Measurements from ENCODE around the gene MEIOB. TPM values are rescaled to one million over a fixed set of nuclear protein-coding genes. Genes with fewer than 3 reads are reported as not detected.
"Not testable (repeated sequence)": the region's sequence is repeated elsewhere in the genome, so short reads cannot be mapped to it uniquely, and the experiment has no call there.

MEIOB gene
- total RNA-seq, 1 donor: 0.54 TPM

- no peak for DNase-seq (ENCODE audit: low read depth in 2 of 3, low spot score in 2 of 3)
These were observed 6.3 kb upstream of the MEIOB start for GRCh38 chr16:1878256-1878655.

DNA sequence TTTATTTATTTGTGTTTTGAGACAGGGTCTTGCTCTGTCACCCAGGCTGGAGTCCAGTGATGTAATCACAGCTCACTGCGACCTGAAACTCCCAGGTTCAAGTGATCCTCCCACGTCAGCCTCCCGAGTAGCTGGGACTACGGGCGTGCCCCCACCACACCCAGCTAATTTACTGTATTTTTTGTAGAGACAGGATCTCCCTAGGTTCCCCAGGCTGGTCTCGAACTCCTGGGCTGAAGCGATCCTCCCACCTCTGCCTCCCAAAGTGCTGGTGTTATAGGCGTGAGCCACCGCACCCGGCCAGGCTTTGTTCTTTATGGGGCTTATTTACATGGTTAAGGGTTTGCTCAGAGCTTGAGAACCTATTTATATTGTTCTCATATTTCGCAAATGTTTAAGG lies 5.8 kb upstream of the MEIOB start:
- no peak for DNase-seq (ENCODE audit: low read depth in 2 of 3, low spot score in 2 of 3)

GRCh38 chr16:1877089-1877488 lies 5.1 kb upstream of the MEIOB start:
- DNase-seq (ENCODE audit: low read depth in 2 of 3, low spot score in 2 of 3): no peak

DNA sequence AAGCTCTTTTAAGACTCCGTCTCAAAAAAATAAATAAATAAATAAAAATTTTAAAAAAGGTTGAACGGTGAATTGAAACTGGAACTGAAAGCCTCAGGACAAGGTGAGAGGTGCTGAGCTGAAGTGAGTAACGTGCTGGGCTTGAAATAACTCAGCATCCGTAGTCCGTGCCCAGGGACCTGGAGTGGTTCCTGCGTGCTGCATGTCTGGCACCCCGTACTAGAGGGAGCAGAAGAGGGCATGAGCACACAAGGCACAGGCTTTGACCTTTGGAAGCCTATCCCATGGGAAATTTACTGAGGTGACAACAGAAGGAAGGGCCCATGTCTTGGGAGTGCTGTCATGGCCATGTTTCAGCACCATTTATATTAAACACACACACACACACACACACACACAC lies 4.5 kb upstream of the MEIOB start:
- no peak for DNase-seq (ENCODE audit: low read depth in 2 of 3, low spot score in 2 of 3)

DNA sequence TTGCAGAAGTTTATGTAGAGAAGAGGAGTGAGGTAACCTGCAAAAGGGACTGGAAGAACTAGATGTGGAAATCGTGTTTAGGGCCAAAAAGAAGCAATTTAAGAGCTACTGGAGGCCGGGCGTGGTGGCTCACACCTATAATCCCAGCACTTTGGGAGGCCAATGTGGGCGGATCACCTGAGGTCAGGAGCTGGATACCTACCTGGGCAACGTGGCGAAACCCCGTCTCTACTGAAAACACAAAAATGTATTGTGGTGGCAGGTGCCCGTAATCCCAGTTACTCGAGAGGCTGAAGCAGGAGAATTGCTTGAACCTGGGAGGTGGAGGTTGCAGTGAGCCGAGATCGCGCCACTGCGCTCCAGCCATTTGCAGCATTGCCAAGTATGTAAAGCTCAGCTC lies 4.1 kb upstream of the MEIOB start:
- DNase-seq (ENCODE audit: low read depth in 2 of 3, low spot score in 2 of 3): not testable (repeated sequence)

GRCh38 chr16:1874854-1875253 lies 2.9 kb upstream of the MEIOB start:
- DNase-seq (ENCODE audit: low read depth in 2 of 3, low spot score in 2 of 3): no peak

GRCh38 chr16:1870365-1871082 lies 1.4 kb downstream of the MEIOB start:
- no peak for DNase-seq (ENCODE audit: low read depth in 2 of 3, low spot score in 2 of 3)

- DNase-seq (ENCODE audit: low read depth in 2 of 3, low spot score in 2 of 3): no peak
These were observed 5.9 kb downstream of the MEIOB start for GRCh38 chr16:1865902-1866690.

DNA sequence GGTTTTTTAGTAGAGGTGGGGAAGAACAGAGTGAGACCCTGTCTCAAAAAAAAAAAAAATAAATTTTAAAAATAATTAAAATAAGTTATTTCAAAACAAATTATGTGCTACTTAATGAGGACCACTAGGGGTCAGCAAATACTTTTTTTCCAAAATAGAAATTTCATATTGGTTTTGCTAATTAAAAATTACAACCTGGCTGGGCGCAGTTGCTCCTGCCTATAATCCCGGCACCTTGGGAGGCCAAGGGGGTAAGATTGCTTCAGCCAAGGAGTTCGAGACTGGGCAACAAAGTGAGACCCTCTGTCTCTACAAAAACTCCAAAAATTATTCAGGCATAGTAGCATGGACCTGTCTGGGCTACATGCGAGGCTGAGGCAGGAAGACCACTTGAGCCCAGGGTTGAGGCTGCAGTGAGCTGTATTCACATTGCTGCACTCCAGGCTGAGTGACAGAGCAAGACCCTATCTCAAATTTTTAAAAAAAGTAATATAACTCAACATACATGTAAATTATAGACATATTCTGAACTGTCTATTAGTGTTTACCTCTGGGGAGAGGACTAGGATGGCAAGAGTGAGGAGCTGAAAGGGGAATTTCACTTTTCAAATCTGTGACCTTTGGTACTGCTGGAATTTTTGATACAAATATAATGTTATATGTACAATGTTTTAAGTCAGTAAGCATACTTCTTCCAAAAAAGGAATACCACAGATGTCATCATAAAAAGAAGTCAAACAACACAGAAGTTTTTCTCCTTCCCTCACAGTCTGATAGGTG lies 8.1 kb downstream of the MEIOB start:
- peak in 2 of 3 donors; percentile 46 to 62 for DNase-seq (ENCODE audit: low read depth in 2 of 3, low spot score in 2 of 3)

DNA sequence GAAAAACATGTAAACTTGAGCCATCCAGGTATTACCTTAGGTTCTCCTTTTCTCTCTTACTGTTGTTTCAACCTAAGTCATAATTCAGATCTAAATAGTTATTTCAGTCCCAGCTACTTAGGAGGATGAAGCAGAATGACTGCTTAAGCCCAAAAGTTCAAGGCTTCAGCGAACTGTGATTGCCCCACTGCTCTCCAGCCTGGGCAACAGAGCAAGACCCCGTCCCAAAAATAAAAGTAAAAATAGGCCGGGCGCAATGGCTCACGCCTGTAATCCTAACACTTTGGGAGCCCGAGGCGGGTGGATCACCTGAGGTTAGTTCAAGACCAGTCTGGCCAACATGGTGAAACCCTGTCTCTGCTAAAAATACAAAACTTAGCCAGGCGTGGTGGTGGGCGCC lies 9.6 kb downstream of the MEIOB start:
- DNase-seq (ENCODE audit: low read depth in 2 of 3, low spot score in 2 of 3): no peak

GRCh38 chr16:1861730-1862129 lies 10.2 kb downstream of the MEIOB start:
- DNase-seq (ENCODE audit: low read depth in 2 of 3, low spot score in 2 of 3): no peak

- DNase-seq (ENCODE audit: low read depth in 2 of 3, low spot score in 2 of 3): no peak
These were observed 12.3 kb downstream of the MEIOB start for GRCh38 chr16:1859650-1860049.

DNA sequence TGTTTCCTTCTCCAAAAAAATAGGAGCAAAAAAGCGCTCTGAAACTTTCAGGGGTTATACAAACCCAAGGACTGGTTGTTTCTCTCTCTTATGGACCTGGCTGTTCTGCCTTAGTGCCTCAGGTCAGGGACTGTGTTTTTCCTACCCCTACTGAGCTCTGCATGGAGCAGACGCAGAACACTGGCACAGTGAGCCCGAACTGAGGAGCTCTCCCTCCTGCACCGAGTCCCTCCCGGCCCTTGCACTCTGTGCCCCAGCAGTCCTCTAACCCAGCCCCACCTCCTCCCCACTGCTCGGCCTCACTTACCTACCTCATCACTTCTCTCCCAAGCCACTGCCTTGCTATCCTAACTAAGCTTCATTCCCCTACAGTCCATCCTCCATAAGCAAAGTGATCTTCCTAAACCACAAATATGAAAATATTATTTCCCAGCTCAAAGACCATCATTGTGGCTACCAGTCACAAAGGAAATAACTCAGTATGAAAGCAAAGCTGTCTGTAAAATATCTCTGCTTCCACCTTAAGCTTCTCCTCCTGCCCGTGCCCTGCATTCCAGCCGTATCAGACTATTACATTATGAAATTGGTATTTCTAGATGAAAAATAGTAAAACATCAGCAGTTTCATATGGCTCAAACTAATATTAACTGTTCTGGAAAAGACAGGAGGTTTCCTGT lies 13.6 kb downstream of the MEIOB start:
- no peak for DNase-seq (ENCODE audit: low read depth in 2 of 3, low spot score in 2 of 3)

GRCh38 chr16:1857433-1858097 lies 14.4 kb downstream of the MEIOB start:
- DNase-seq (ENCODE audit: low read depth in 2 of 3, low spot score in 2 of 3): no peak

DNA sequence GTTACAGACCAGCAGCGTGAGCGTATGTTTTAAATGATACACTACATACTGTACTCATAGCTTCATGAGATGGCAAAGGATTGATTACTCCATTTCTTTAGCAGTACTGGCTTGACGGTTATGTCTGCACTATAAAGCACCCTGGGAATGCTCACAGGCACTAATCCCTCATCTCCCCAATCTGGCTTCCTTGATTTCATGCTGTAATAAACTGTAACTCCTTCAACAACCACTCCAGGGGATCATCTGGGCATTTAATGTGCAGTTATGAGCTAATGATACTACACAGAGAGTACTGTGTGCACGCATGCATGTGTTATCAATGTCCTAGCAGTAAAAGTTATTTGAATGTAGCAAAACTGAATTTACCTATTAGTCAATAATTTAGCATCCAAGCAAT lies 20.2 kb downstream of the MEIOB start:
- no peak for DNase-seq (ENCODE audit: low read depth in 2 of 3, low spot score in 2 of 3)

DNA sequence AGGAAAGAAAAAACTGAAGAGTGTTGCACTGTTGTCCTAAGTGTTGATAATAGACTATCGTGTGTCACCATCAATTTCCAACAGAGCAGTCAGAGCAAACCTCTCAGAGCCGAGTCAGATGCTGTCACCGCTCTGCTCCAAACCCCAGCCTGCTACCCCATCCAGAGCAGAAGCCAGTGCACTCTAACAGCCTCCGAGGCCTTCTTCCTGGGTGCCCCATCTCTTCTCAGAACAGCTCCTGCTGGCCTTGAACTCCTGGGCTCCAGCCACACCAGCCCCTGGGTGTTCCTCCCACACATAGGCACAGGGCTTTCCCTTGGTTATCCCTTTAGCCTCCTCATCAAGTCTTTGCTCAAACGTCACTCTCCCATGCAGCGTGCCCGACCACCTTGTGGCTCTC lies 21.0 kb downstream of the MEIOB start:
- no peak for DNase-seq (ENCODE audit: low read depth in 2 of 3, low spot score in 2 of 3)

- DNase-seq (ENCODE audit: low read depth in 2 of 3, low spot score in 2 of 3): no peak
These were observed 25.5 kb downstream of the MEIOB start for GRCh38 chr16:1846416-1846815.

DNA sequence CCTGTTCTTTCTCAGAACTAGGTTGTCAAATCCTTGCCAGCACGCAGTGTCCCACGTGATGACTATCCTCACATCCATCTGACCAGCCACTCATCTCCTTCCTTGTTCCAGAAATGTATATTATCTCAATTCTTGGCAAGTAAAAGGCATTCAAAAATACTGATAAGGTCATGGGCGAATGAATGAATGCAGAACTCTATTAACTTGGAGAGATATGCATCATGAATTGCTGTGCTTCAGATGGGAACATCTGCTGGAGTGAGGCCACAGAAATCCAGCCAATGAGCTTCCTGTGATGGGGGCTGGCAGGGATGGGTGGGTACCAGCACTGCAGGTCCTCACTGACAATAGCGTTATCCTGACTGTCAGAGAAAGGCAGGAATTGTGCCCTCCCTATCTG lies 26.0 kb downstream of the MEIOB start:
- DNase-seq (ENCODE audit: low read depth in 2 of 3, low spot score in 2 of 3): no peak

DNA sequence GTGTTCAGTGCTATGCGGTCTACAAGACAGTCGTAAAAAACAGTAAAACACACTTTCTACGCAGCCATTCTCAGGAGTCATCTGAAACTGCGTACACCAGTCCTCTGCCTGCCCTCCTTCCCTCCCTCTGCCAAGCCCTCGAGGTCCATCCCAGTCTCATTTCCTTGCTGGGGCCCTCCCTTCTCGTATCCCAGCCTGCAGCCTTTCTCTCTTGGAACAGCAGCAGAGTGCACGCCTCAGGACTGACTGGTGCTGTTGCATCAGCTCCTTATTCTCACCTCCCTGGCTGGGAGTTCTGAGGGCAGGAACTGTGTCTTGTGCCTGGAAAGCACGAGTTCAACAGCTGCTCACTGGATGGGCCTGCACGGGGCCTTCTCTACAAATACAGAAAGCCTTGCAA lies 32.4 kb downstream of the MEIOB start:
- no peak for DNase-seq (ENCODE audit: low read depth in 2 of 3, low spot score in 2 of 3)

GRCh38 chr16:1834096-1834495 lies 37.9 kb downstream of the MEIOB start:
- DNase-seq (ENCODE audit: low read depth in 2 of 3, low spot score in 2 of 3): no peak

Data from hematopoietic multipotent progenitor cell (in vitro differentiated cells).